Hematopoietic multipotent progenitor cell treated with erythropoietin and hydrocortisone succinate and interleukin-3 and kit ligand, for 17 days (in vitro differentiated cells): ENCODE results near the gene NEMF.
"Not testable (repeated sequence)": the region's sequence is repeated elsewhere in the genome, so short reads cannot be mapped to it uniquely, and the experiment has no call there.

Experiments
- DNase-seq: peaks from one replicate; pipeline ENCODE4 v3.0.0-alpha.2; 2015; ENCODE audit warnings: low spot score

The NEMF gene

GRCh38 chr14:49852301-49853157 lies at the start of gene NEMF:
TSS of gene NEMF (minus strand) at chr14:49852788. CDS start at chr14:49852753, 35 bp downstream.
- peak; percentile 94 for DNase-seq

- DNase-seq, result no peak
Measured at GRCh38 chr14:49900973-49901372, 48.4 kb upstream of the NEMF start.

- DNase-seq, result no peak
Measured at GRCh38 chr14:49898485-49898884, 45.9 kb upstream of the NEMF start.

GRCh38 chr14:49897965-49898364 lies 45.4 kb upstream of the NEMF start:
- DNase-seq, result no peak

GRCh38 chr14:49897414-49897813 lies 44.8 kb upstream of the NEMF start:
- no peak for DNase-seq

- peak; percentile 32 for DNase-seq
Measured at GRCh38 chr14:49896966-49897365, 44.4 kb upstream of the NEMF start.

GRCh38 chr14:49896272-49896671 lies 43.7 kb upstream of the NEMF start:
- not testable (repeated sequence) for DNase-seq

- peak; percentile 35 for DNase-seq
Measured at GRCh38 chr14:49895480-49895879, 42.9 kb upstream of the NEMF start.

- DNase-seq, result peak; percentile 31
Measured at GRCh38 chr14:49894214-49895107, 41.9 kb upstream of the NEMF start.

GRCh38 chr14:49893309-49894213 lies 41.0 kb upstream of the NEMF start:
- DNase-seq, result peak; percentile 76

- DNase-seq, result peak; percentile 97
Measured at GRCh38 chr14:49892636-49893308, 40.2 kb upstream of the NEMF start, which contains the start of gene ARF6. TSS of gene ARF6 (plus strand) at chr14:49893082. CDS start at chr14:49893737, 655 bp downstream.

- DNase-seq, result peak; percentile 53
Measured at GRCh38 chr14:49892301-49892635, 39.7 kb upstream of the NEMF start.

- no peak for DNase-seq
Measured at GRCh38 chr14:49888293-49888692, 35.7 kb upstream of the NEMF start.

GRCh38 chr14:49886523-49886922 lies 33.9 kb upstream of the NEMF start:
- no peak for DNase-seq

GRCh38 chr14:49882826-49883694 lies 30.5 kb upstream of the NEMF start:
- peak; percentile 50 for DNase-seq

- no peak for DNase-seq
Measured at GRCh38 chr14:49881350-49882001, 28.9 kb upstream of the NEMF start.

- DNase-seq, result no peak
Measured at GRCh38 chr14:49880267-49881064, 27.9 kb upstream of the NEMF start.

GRCh38 chr14:49879646-49880204 lies 27.1 kb upstream of the NEMF start:
- peak; percentile 85 for DNase-seq
